ENCODE results near the gene SREK1IP1. TPM values are rescaled to one million over a fixed set of nuclear protein-coding genes. Genes with fewer than 3 reads are reported as not detected.

Gene SREK1IP1
- total RNA-seq, 1 experiment from 2014 or later, result 3.0 TPM

GRCh38 chr5:64670277-64670676, 98.2 kb downstream of the SREK1IP1 start:
- TF ChIP-seq, protein P1, sequence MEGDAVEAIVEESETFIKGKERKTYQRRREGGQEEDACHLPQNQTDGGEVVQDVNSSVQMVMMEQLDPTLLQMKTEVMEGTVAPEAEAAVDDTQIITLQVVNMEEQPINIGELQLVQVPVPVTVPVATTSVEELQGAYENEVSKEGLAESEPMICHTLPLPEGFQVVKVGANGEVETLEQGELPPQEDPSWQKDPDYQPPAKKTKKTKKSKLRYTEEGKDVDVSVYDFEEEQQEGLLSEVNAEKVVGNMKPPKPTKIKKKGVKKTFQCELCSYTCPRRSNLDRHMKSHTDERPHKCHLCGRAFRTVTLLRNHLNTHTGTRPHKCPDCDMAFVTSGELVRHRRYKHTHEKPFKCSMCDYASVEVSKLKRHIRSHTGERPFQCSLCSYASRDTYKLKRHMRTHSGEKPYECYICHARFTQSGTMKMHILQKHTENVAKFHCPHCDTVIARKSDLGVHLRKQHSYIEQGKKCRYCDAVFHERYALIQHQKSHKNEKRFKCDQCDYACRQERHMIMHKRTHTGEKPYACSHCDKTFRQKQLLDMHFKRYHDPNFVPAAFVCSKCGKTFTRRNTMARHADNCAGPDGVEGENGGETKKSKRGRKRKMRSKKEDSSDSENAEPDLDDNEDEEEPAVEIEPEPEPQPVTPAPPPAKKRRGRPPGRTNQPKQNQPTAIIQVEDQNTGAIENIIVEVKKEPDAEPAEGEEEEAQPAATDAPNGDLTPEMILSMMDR (conservative IDR thresholded peaks at IDR 0.05; ENCODE audit: low read depth, low read length), result no peak
- TF ChIP-seq EZH2phosphoT487 (IDR thresholded peaks at IDR 0.05; ENCODE audit: borderline replicate concordance, low read length) (no peak), EZH2 (IDR thresholded peaks at IDR 0.05; ENCODE audit: low read length, unreplicated experiment) (no peak)
- Histone ChIP-seq H3F3A (ENCODE audit: low read length, unreplicated experiment) (no peaks in the 10 kb centered on the region), H3K36me3 (ENCODE audit: low read depth, low read length) (no peaks in the 10 kb centered on the region), H4K20me1 (ENCODE audit: low read length) (no peaks in the 10 kb centered on the region), H2AFZ (ENCODE audit: low read length) (no peak overlapping the region), H3K9me2 (replicated peaks; ENCODE audit: low read length) (no peaks in the 10 kb centered on the region), H3K9ac (ENCODE audit: low read length) (no peak overlapping the region), H3K4me3 (ENCODE audit: low read length) (no peak overlapping the region), H3K4me1 (ENCODE audit: insufficient read depth, low read length) (no peaks in the 10 kb centered on the region), H3K9me3 (ENCODE audit: low read length) (no peaks in the 10 kb centered on the region), H3K27ac (ENCODE audit: low read length) (no peak overlapping the region), H3K27me3 (ENCODE audit: low read length) (no peaks in the 10 kb centered on the region), H3K4me2 (ENCODE audit: low read length) (no peak overlapping the region), H3K79me2 (ENCODE audit: low read length) (no peaks in the 10 kb centered on the region)
- POLR2A ChIA-PET (ENCODE audit: unreplicated experiment), result no interaction called here
- intact Hi-C loops (cut with micrococcal nuclease), result no loop called here
- DNase-seq (no peak), ATAC-seq (no peak)
- no TSS peak for BruUV-seq (replicated peaks)
- CTCF ChIA-PET, result no interaction called here

Other genes starting within 250 kb of the SREK1IP1 start
- gene SHISAL2B, start 78.2 kb downstream of the SREK1IP1 start, total RNA-seq (2014; rRNA removed), result 0.62 TPM in 1 of 2 replicates, not detected in the other
- 12.6 and 14.7 TPM in 2 replicates for gene CWC27, start 239 bp upstream of the SREK1IP1 start, total RNA-seq (2014; rRNA removed)